ENCODE data around the gene FAM114A1. TPM values are rescaled to one million over a fixed set of nuclear protein-coding genes. Genes with fewer than 3 reads are reported as not detected.

The FAM114A1 gene
- total RNA-seq, 2 experiments from 2014 or later = 0.50 to 0.65 TPM

GRCh38 chr4:38834570-38834969, 33.0 kb upstream of the FAM114A1 start:
- peaks cover 17% of the 10 kb centered on the region for H3K9me3 Mint-ChIP-seq
- peaks cover 13% of the 10 kb centered on the region for H3K36me3 Mint-ChIP-seq
- DNase-seq = no peak
- POLR2A ChIA-PET = no interaction called here
- intact Hi-C loops (cut with micrococcal nuclease) = no loop called here
- no peak overlapping the region for H3K4me3 Mint-ChIP-seq
- peaks cover 19% of the 10 kb centered on the region for H3K4me1 Mint-ChIP-seq (ENCODE audit: low read depth)
- no peak overlapping the region for H3K27ac Mint-ChIP-seq
- no peaks in the 10 kb centered on the region for H3K27me3 Mint-ChIP-seq
- CTCF ChIA-PET = interaction anchor here (0.6 to 2.1 kb wide), 4 partner anchors 26 to 284 kb away, joined by 3 to 8 read pairs (median 4); partner anchors contain the start of gene TLR1

GRCh38 chr4:38837334-38837733, 30.3 kb upstream of the FAM114A1 start:
- H3K4me3 Mint-ChIP-seq = no peak overlapping the region
- intact Hi-C loops (cut with micrococcal nuclease) = loop anchor here (1.0 kb wide), 1 partner anchor 33 kb away; the partner anchor contains the start of gene TLR1
- CTCF ChIA-PET = no interaction called here

GRCh38 chr4:38837849-38838248, 29.8 kb upstream of the FAM114A1 start:
- ChIA-PET CTCF (interaction anchor here (1.0 kb wide), 1 partner anchor 18 kb away, joined by 4 read pairs; no protein-coding TSS in a partner anchor), POLR2A (no interaction called here)
- peaks cover 19% of the 10 kb centered on the region for H3K4me1 Mint-ChIP-seq (ENCODE audit: low read depth)
- intact Hi-C loops (cut with micrococcal nuclease) = loop anchor here (1.0 to 2.0 kb wide), 3 partner anchors 19 to 34 kb away; partner anchors contain the start of genes TLR1 and TLR6
- no peak for DNase-seq
- peak overlapping the region; percentile 24 for H3K4me3 Mint-ChIP-seq
- H3K36me3 Mint-ChIP-seq = peaks cover 13% of the 10 kb centered on the region
- no peaks in the 10 kb centered on the region for H3K27me3 Mint-ChIP-seq
- H3K27ac Mint-ChIP-seq = peak overlapping the region; percentile 42
- peaks cover 17% of the 10 kb centered on the region for H3K9me3 Mint-ChIP-seq

More at GRCh38 chr4:38837334-38837733, 30.3 kb upstream of the FAM114A1 start:
- Mint-ChIP-seq H3K9me3 (peaks cover 17% of the 10 kb centered on the region), H3K4me1 (ENCODE audit: low read depth) (peaks cover 19% of the 10 kb centered on the region), H3K36me3 (peaks cover 13% of the 10 kb centered on the region), H3K27me3 (no peaks in the 10 kb centered on the region), H3K27ac (peak overlapping the region; percentile 42)
- POLR2A ChIA-PET = no interaction called here
- no peak for DNase-seq

- Mint-ChIP-seq H3K4me1 (ENCODE audit: low read depth) (peaks cover 7% of the 10 kb centered on the region), H3K27ac (no peak overlapping the region), H3K9me3 (no peaks in the 10 kb centered on the region), H3K36me3 (peaks cover 2% of the 10 kb centered on the region), H3K27me3 (no peaks in the 10 kb centered on the region), H3K4me3 (no peak overlapping the region)
- no peak for DNase-seq
- intact Hi-C loops (cut with micrococcal nuclease) = no loop called here
- POLR2A ChIA-PET = no interaction called here
- CTCF ChIA-PET = interaction anchor here (1.8 to 2.4 kb wide), 3 partner anchors 18 to 84 kb away, joined by 7 to 11 read pairs (median 7); partner anchors contain the start of gene TLR10
Measured at GRCh38 chr4:38842994-38843393, 24.6 kb upstream of the FAM114A1 start.

GRCh38 chr4:38846015-38846414, 21.6 kb upstream of the FAM114A1 start:
- Mint-ChIP-seq H3K36me3 (peaks cover 8% of the 10 kb centered on the region), H3K9me3 (peaks cover 21% of the 10 kb centered on the region), H3K27ac (no peak overlapping the region), H3K27me3 (no peaks in the 10 kb centered on the region), H3K4me3 (no peak overlapping the region), H3K4me1 (ENCODE audit: low read depth) (no peaks in the 10 kb centered on the region)
- intact Hi-C loops (cut with micrococcal nuclease) = no loop called here
- ChIA-PET POLR2A (no interaction called here), CTCF (interaction anchor here (1.2 to 3.9 kb wide), 3 partner anchors 15 to 87 kb away, joined by 4 to 17 read pairs (median 4); partner anchors contain the start of gene TLR10)
- no peak for DNase-seq

- ChIA-PET POLR2A (interaction anchor here (1.1 kb wide), 1 partner anchor 51 kb away, joined by 3 read pairs; the partner anchor contains the start of gene TLR1), CTCF (interaction anchor here (0.8 to 4.5 kb wide), 19 partner anchors 9 to 672 kb away, joined by 3 to 94 read pairs (median 4); partner anchors contain the start of genes TLR1, TLR10 and UGDH)
- H3K4me3 Mint-ChIP-seq = peak overlapping the region; percentile 77
- peak overlapping the region; percentile 89 for H3K27ac Mint-ChIP-seq
- no peak for DNase-seq
- H3K36me3 Mint-ChIP-seq = peaks cover 2% of the 10 kb centered on the region
- peaks cover 32% of the 10 kb centered on the region for H3K4me1 Mint-ChIP-seq (ENCODE audit: low read depth)
- intact Hi-C loops (cut with micrococcal nuclease) = loop anchor here (10.0 kb wide), 2 partner anchors 541 to 681 kb away; no protein-coding TSS in a partner anchor
- H3K9me3 Mint-ChIP-seq = peaks cover 7% of the 10 kb centered on the region
- no peaks in the 10 kb centered on the region for H3K27me3 Mint-ChIP-seq
Measured at GRCh38 chr4:38855466-38855865, 12.1 kb upstream of the FAM114A1 start.

- Mint-ChIP-seq H3K27ac (peak overlapping the region; percentile 89), H3K27me3 (peaks cover 2% of the 10 kb centered on the region), H3K9me3 (peaks cover 7% of the 10 kb centered on the region), H3K36me3 (no peaks in the 10 kb centered on the region), H3K4me1 (ENCODE audit: low read depth) (peaks cover 35% of the 10 kb centered on the region), H3K4me3 (peak overlapping the region; percentile 77)
- ChIA-PET CTCF (interaction anchor here (0.8 to 4.5 kb wide), 22 partner anchors 8 to 671 kb away, joined by 3 to 94 read pairs (median 4); partner anchors contain the start of genes TLR1, TLR10 and UGDH), POLR2A (no interaction called here)
- no peak for DNase-seq
- intact Hi-C loops (cut with micrococcal nuclease) = loop anchor here (1.0 to 10.0 kb wide), 6 partner anchors 17 to 681 kb away; partner anchors contain the start of genes TLR1 and TMEM156
Measured at GRCh38 chr4:38856046-38856445, 11.6 kb upstream of the FAM114A1 start.

GRCh38 chr4:38856524-38857337, 10.9 kb upstream of the FAM114A1 start, which contains the start of gene TLR6:
Gene TLR6, minus strand, starts transcription at chr4:38856817. Its CDS starts 27,344 bp downstream, at chr4:38829473.
- peaks cover 4% of the 10 kb centered on the region for H3K27me3 Mint-ChIP-seq
- POLR2A ChIA-PET = no interaction called here
- DNase-seq = peak; percentile 70
- no peaks in the 10 kb centered on the region for H3K36me3 Mint-ChIP-seq
- intact Hi-C loops (cut with micrococcal nuclease) = loop anchor here (1.0 to 10.0 kb wide), 6 partner anchors 18 to 682 kb away; partner anchors contain the start of genes TLR1 and TMEM156
- peak within 1 kb of the TSS; percentile 89 for H3K27ac Mint-ChIP-seq
- CTCF ChIA-PET = interaction anchor here (0.6 to 4.5 kb wide), 18 partner anchors 10 to 325 kb away, joined by 3 to 94 read pairs (median 4); partner anchors contain the start of genes TLR1 and TLR10
- peaks cover 35% of the 10 kb centered on the region for H3K4me1 Mint-ChIP-seq (ENCODE audit: low read depth)
- H3K9me3 Mint-ChIP-seq = peaks cover 7% of the 10 kb centered on the region
- H3K4me3 Mint-ChIP-seq = peak within 1 kb of the TSS; percentile 77

- ChIA-PET POLR2A (no interaction called here), CTCF (interaction anchor here (0.6 to 4.5 kb wide), 5 partner anchors 45 to 182 kb away, joined by 3 to 94 read pairs (median 5); partner anchors contain the start of gene TLR10)
- DNase-seq = peak; percentile 55
- Mint-ChIP-seq H3K9me3 (peaks cover 3% of the 10 kb centered on the region), H3K4me1 (ENCODE audit: low read depth) (peaks cover 35% of the 10 kb centered on the region), H3K4me3 (peak overlapping the region; percentile 34), H3K27ac (peak overlapping the region; percentile 55), H3K36me3 (no peaks in the 10 kb centered on the region), H3K27me3 (peaks cover 4% of the 10 kb centered on the region)
- intact Hi-C loops (cut with micrococcal nuclease) = loop anchor here (2.0 to 10.0 kb wide), 4 partner anchors 19 to 683 kb away; partner anchors contain the start of gene TMEM156
Measured at GRCh38 chr4:38857354-38858096, 10.1 kb upstream of the FAM114A1 start.

- no peak overlapping the region for H3K4me3 Mint-ChIP-seq
- CTCF ChIA-PET = interaction anchor here (0.7 to 1.3 kb wide), 3 partner anchors 95 to 503 kb away, joined by 3 to 4 read pairs (median 3); no protein-coding TSS in a partner anchor
- no peaks in the 10 kb centered on the region for H3K36me3 Mint-ChIP-seq
- intact Hi-C loops (cut with micrococcal nuclease) = loop anchor here (10.0 kb wide), 2 partner anchors 543 to 683 kb away; no protein-coding TSS in a partner anchor
- peaks cover 35% of the 10 kb centered on the region for H3K4me1 Mint-ChIP-seq (ENCODE audit: low read depth)
- peak overlapping the region; percentile 55 for H3K27ac Mint-ChIP-seq
- no peak for DNase-seq
- peaks cover 1% of the 10 kb centered on the region for H3K9me3 Mint-ChIP-seq
- POLR2A ChIA-PET = no interaction called here
- peaks cover 7% of the 10 kb centered on the region for H3K27me3 Mint-ChIP-seq
Measured at GRCh38 chr4:38858097-38858420, 9.5 kb upstream of the FAM114A1 start.

GRCh38 chr4:38859501-38859900, 8.1 kb upstream of the FAM114A1 start:
- Mint-ChIP-seq H3K36me3 (no peaks in the 10 kb centered on the region), H3K27me3 (peaks cover 12% of the 10 kb centered on the region), H3K27ac (no peak overlapping the region), H3K9me3 (no peaks in the 10 kb centered on the region), H3K4me1 (ENCODE audit: low read depth) (peaks cover 35% of the 10 kb centered on the region), H3K4me3 (no peak overlapping the region)
- ChIA-PET CTCF (interaction anchor here (0.6 to 5.2 kb wide), 9 partner anchors 12 to 281 kb away, joined by 3 to 107 read pairs (median 6); partner anchors contain the start of genes TLR1 and TLR10), POLR2A (no interaction called here)
- intact Hi-C loops (cut with micrococcal nuclease) = loop anchor here (10.0 kb wide), 2 partner anchors 545 to 685 kb away; no protein-coding TSS in a partner anchor
- no peak for DNase-seq
